Activated T-cell treated with anti-CD3 and anti-CD28 coated beads, Interleukin-2, amount 50 U/mL, for 72 hours (primary cell): ENCODE data around the gene CD180. TPM values are rescaled to one million over a fixed set of nuclear protein-coding genes. Genes with fewer than 3 reads are reported as not detected.

ENCODE experiments used
- ATAC-seq, 2 donors: fragments of 150-1000 bp; cut with Tn5 transposase; replicated peaks in 1 of 2; 2 replicates each; pipeline ENCODE4 v1.10.0; 2021; ENCODE audit warnings: moderate library complexity in 2 of 2, mild to moderate bottlenecking in 1 of 2
- DNase-seq, 2 donors: peaks; one replicate each; pipeline ENCODE4 v3.0.0; 2021 to 2022; ENCODE audit warnings: mixed read lengths in 1 of 2
- H3K27ac Mint-ChIP-seq: one replicate; pipeline ENCODE4 v1.8.0; 2022; ENCODE audit warnings: mild to moderate bottlenecking, moderate library complexity, mixed read lengths
- H3K27me3 Mint-ChIP-seq: one replicate; pipeline ENCODE4 v1.8.0; 2022; ENCODE audit warnings: low read depth, mixed read lengths
- H3K36me3 Mint-ChIP-seq, 2 donors: one replicate each; pipeline ENCODE4 v1.8.0; 2022; ENCODE audit warnings: mixed read lengths in 2 of 2, mild to moderate bottlenecking in 1 of 2; ENCODE audit not compliant: insufficient read depth in 2 of 2
- H3K4me1 Mint-ChIP-seq: one replicate; pipeline ENCODE4 v1.8.0; 2022; ENCODE audit warnings: low read depth, mixed read lengths
- H3K4me3 Mint-ChIP-seq, 2 donors: one replicate each; pipeline ENCODE4 v1.8.0; 2022; ENCODE audit warnings: mild to moderate bottlenecking in 2 of 2, mixed read lengths in 2 of 2, moderate library complexity in 2 of 2
- H3K9me3 Mint-ChIP-seq, 2 donors: one replicate each; pipeline ENCODE4 v1.8.0; 2022; ENCODE audit warnings: mixed read lengths in 2 of 2
- total RNA-seq, 2 donors: library from RNA; stranded (reverse); gene quantifications; one replicate each; pipeline ENCODE4 v1.2.3, GENCODE V29; 2022

Gene CD180
- total RNA-seq, 2 donors from 2014 or later: 0.05 to 0.14 TPM

DNA sequence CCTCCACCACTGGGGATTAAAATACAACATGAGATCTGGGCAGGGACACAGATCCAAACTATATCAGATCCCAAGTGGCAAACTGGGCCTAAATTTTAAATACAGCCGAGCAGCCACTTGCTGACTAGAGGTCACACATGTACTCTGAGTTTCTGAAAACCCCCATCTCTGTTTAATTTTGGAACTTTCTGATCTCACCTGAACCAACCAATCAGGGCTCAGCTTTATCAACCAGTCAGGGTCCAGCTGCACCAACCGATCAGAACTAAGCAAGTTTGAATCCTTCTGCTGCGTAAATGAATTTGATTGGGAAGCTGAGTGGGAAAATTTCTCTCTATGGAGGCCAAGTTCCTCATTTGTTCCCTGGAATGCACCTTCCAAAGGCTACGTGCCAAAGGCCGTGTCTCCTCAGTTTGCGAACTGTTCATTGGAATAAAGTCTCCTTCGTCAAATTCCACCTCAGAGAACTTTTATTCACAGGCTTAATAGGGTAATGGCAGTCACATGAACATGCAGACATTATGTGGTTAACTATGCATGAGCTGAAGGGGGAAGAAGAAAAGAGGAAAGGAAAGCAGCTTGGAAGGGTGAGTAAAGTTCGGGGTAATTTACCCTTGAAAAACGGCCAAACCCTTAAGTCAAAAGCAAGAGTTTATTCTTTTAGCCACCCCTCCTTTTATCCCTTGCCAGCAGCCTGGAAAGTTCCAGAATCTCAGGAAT lies 3.7 kb downstream of the CD180 start:
- no peak overlapping the region for H3K27ac Mint-ChIP-seq
- ATAC-seq: no peak
- no peaks in the 10 kb centered on the region for H3K27me3 Mint-ChIP-seq
- DNase-seq: no peak
- peaks cover 0 to 1% of the 10 kb centered on the region in 2 donors for H3K9me3 Mint-ChIP-seq
- peaks cover 0 to 9% of the 10 kb centered on the region in 2 donors for H3K36me3 Mint-ChIP-seq
- H3K4me3 Mint-ChIP-seq: no peak overlapping the region
- peaks cover 38% of the 10 kb centered on the region for H3K4me1 Mint-ChIP-seq

DNA sequence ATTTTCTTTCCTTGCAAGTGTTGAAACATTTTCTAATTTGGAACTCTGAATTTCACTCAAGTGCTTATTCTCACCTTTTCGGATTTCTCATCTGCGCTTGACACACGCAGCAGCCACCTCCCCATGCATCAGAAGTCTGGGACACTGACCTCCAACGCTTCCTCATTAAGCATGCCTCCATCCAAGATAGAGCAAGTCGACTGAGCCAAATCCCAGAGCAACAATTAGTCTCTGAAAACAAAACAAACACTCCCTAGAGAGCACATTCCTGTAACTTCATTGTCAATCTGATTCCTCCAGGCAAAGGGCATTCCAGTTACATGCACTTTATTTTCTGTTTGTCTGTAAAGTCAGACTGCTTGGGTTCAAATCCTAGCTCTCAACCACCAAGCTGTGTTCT lies 5.7 kb downstream of the CD180 start:
- peaks cover 0 to 9% of the 10 kb centered on the region in 2 donors for H3K36me3 Mint-ChIP-seq
- no peak overlapping the region for H3K27ac Mint-ChIP-seq
- peaks cover 47% of the 10 kb centered on the region for H3K4me1 Mint-ChIP-seq
- DNase-seq (no peak), ATAC-seq (no peak)
- peaks cover 0 to 1% of the 10 kb centered on the region in 2 donors for H3K9me3 Mint-ChIP-seq
- no peaks in the 10 kb centered on the region for H3K27me3 Mint-ChIP-seq
- H3K4me3 Mint-ChIP-seq: no peak overlapping the region

DNA sequence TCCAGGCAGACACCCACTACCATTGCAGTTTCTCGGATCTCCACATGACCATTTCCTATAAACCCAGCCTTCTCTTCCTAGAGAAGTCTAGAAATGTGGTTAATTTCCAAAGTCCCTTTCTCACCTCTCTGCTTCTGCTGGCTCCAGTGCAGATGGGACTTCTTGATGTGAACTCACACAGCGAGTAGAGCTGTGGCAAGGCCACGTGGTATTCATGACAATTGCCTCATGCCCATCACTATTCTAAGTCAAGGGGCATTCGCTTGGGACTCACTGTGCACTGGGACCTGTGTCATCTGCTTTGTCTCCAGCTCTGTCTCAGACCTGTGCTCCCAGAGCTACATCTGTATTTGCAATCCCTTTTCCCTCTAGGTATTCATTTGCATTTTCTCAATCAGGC lies 6.2 kb downstream of the CD180 start:
- Mint-ChIP-seq H3K36me3 (peaks cover 0 to 9% of the 10 kb centered on the region in 2 donors), H3K9me3 (peaks cover 0 to 1% of the 10 kb centered on the region in 2 donors), H3K27me3 (no peaks in the 10 kb centered on the region), H3K4me3 (no peak overlapping the region), H3K27ac (no peak overlapping the region), H3K4me1 (peaks cover 47% of the 10 kb centered on the region)
- no peak for ATAC-seq
- DNase-seq: no peak

DNA sequence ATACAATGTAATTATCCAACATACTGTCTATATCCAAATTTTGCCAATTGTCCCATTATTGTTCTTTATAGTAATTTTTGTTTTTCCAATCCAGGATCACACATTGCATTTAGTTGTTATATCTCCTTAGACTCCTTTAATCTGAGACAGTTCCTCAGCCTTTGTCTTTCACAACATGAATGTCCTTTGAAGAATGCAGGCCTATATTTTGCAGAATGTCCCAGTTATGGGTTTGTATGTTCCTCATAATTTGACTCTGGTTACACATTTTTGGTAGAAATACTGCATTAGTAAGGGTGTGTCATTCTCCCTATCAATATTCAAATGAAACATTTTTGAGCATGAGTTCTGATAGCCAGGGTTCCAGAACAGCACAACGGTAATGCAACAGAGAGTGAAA lies 6.7 kb downstream of the CD180 start:
- Mint-ChIP-seq H3K4me1 (peaks cover 47% of the 10 kb centered on the region), H3K36me3 (peaks cover 0 to 9% of the 10 kb centered on the region in 2 donors), H3K27ac (no peak overlapping the region), H3K9me3 (peaks cover 0 to 1% of the 10 kb centered on the region in 2 donors), H3K4me3 (no peak overlapping the region), H3K27me3 (no peaks in the 10 kb centered on the region)
- no peak for DNase-seq
- no peak for ATAC-seq

DNA sequence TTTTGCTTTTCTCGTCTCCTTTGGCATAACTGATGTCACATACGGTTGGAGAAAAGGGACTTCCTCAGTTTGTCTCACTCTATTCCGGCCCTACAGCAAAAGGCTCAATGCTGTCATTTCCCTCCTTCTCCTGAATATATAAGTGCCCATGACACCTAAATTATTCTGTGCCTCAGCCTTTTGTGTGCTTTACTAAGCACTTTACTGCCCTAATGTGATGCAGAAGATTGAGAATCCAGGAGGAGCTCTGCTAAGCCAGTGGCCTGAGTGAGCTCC lies 7.6 kb downstream of the CD180 start:
- DNase-seq (no peak), ATAC-seq (no peak)
- peaks cover 47% of the 10 kb centered on the region for H3K4me1 Mint-ChIP-seq
- H3K4me3 Mint-ChIP-seq: peak overlapping the region; percentile 4 to 67
- peaks cover 0 to 9% of the 10 kb centered on the region in 2 donors for H3K36me3 Mint-ChIP-seq
- peaks cover 0 to 1% of the 10 kb centered on the region in 2 donors for H3K9me3 Mint-ChIP-seq
- peak overlapping the region; percentile 91 for H3K27ac Mint-ChIP-seq
- no peaks in the 10 kb centered on the region for H3K27me3 Mint-ChIP-seq

DNA sequence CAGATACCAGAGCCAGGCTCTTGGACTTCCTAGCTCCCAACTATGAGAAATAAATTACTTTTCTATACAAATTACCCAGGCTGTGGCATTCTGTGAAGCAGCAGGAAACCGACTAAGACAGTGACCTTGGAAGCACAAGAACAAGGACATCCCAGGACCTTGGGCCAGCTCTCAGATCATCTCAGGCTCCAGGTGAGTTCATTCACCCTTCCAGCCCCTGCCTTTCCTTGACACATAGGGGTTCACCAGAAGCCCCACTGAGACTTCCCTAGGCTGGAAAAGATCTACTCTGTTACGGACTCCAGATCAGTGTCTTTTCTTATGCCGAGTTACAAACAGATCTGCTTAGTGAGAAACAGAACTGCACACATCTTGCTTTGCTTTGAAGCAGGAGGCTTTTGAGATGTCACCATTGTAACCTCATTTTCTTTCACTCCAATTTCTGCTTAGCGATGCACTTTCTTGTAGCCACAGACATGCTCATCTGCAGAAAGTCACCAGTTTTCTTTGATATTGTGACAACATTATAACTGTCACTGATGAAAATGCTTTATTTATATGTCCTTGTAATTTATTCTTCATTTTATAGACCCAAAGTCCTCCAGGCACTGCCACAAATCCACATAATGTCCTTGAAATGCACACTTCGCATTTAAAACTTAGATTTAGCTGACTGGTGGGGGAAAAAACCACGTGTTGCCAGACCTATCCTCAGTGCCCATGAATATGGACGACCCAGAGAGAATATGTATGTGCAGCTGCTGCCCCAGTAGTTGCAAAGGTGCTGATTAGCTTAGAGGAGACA lies 8.1 kb downstream of the CD180 start:
- DNase-seq (no peak), ATAC-seq (peak; percentile 40 to 52)
- Mint-ChIP-seq H3K27ac (peak overlapping the region; percentile 91), H3K36me3 (peaks cover 0 to 9% of the 10 kb centered on the region in 2 donors), H3K4me1 (peaks cover 43% of the 10 kb centered on the region), H3K4me3 (peak overlapping the region; percentile 44 to 67), H3K9me3 (peaks cover 0 to 1% of the 10 kb centered on the region in 2 donors), H3K27me3 (no peaks in the 10 kb centered on the region)

DNA sequence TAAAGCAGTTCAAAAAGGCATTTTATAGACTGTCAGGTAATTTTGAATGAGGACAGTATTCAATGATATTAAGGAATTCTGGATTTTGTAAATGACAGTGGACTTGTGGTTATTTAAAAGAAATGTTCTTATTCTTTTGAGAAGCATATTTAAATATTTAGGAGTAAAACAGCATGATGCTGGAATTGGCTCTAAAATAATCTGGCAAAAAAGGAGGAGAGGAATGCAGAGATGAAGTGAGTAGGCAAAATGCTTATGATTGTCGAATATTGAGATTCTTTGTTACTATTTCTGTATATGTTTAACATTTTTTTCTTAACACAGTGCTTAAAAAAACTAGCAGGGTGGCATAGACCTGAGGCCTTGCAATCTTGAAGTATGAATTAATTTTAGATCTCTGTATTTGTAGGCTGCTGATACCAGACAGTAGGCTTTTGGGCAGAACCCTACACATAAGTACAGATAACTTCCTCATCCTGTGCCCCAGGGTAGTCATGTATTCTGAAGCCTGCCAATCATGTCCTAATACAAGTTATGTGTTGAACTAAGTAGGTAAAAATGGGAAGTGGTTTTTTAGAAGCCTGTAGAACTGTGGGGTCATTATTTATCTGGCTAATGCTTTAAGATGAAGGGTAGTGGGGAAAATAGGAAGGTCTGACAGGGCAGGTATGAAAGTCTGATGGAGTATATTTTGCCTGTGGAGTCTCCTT lies 9.4 kb downstream of the CD180 start:
- DNase-seq (no peak), ATAC-seq (no peak)
- Mint-ChIP-seq H3K4me3 (peak overlapping the region in 1 of 2 donors; percentile 26), H3K36me3 (peaks cover 0 to 6% of the 10 kb centered on the region in 2 donors), H3K27me3 (no peaks in the 10 kb centered on the region), H3K9me3 (no peaks in the 10 kb centered on the region), H3K27ac (peak overlapping the region; percentile 59), H3K4me1 (peaks cover 44% of the 10 kb centered on the region)

DNA sequence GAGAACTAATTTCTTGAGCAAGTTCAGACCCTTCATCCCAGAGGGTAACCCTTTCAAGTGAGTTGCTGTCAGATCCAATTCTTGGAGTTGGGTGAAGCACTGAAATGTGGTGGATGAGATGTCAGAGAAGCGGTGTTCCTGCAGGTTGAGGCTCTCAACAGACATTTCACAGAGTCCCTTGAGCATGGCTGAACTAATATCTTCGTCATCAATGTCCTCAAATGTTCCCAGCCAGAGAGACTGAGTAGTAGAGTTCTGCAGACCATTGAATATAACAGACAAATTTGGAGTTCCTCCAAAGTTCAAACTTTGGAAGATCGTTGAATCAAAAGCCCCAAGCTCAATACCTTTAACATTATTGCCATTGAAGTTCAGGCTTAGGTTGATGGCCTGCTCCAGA lies 12.7 kb downstream of the CD180 start:
- Mint-ChIP-seq H3K36me3 (peaks cover 0 to 1% of the 10 kb centered on the region in 2 donors), H3K27ac (no peak overlapping the region), H3K27me3 (no peaks in the 10 kb centered on the region), H3K4me1 (peaks cover 64% of the 10 kb centered on the region), H3K9me3 (no peaks in the 10 kb centered on the region), H3K4me3 (no peak overlapping the region)
- no peak for DNase-seq
- no peak for ATAC-seq

DNA sequence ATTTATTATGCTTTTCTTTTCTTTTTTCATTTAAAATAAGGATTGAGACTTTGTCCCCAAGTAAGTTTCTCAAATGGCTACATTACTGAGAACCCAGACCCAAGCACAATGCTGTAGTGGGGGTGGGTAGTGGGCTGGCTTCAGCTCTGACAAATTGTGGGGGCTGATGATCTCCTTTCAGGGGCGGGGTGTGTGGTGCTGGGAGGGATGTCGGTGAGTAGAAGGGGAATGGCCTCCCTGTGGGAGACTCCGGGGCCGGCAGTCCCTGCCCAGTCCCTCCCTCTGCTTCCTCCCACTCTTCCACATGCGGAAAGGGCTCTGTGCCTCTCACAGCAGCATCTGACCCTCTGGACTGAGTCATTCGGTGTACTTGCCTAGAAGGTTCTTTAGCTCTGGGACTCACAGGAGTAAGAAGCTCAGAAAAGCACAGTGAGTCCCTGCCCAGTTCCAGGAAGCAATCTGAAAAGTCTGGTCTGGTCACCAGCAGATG lies 14.3 kb downstream of the CD180 start:
- Mint-ChIP-seq H3K4me1 (peaks cover 59% of the 10 kb centered on the region), H3K36me3 (peaks cover 5 to 9% of the 10 kb centered on the region in 2 donors), H3K4me3 (peak overlapping the region in 1 of 2 donors; percentile 45), H3K9me3 (peaks cover 3 to 7% of the 10 kb centered on the region in 2 donors), H3K27ac (no peak overlapping the region), H3K27me3 (no peaks in the 10 kb centered on the region)
- ATAC-seq (peak; percentile 51 to 53), DNase-seq (no peak)

DNA sequence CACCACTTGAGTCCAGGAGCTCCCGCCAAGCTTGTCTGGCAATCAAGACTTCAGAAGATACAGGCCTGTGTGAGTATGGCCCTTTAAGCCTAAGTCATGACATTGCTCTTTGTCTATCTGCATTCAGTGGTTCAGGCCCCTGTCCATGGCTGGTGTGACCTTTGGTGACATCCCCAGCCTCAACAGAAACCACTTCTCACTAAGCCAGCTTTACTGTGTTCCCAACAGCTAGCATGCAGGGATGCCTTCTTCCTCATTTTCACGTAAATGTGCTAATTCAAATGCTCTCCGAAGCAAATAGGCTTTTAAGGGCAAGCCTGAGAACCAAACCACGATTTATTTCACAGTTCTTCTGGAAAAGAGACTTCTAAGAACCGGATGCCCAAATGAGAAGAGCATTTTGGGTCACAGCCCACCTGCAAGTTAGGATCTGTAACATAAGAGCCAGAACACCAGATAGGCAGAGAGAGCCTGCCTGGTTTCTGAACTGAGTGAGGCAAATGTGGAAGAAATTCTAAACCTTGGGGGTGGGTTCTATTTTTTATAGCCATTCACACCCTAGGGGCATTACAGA lies 14.9 kb downstream of the CD180 start:
- H3K4me3 Mint-ChIP-seq: peak overlapping the region; percentile 17 to 33
- peaks cover 9 to 15% of the 10 kb centered on the region in 2 donors for H3K36me3 Mint-ChIP-seq
- no peak for DNase-seq
- peak; percentile 27 to 56 for ATAC-seq
- H3K27me3 Mint-ChIP-seq: no peaks in the 10 kb centered on the region
- peaks cover 52% of the 10 kb centered on the region for H3K4me1 Mint-ChIP-seq
- peaks cover 4 to 7% of the 10 kb centered on the region in 2 donors for H3K9me3 Mint-ChIP-seq
- peak overlapping the region; percentile 14 for H3K27ac Mint-ChIP-seq

DNA sequence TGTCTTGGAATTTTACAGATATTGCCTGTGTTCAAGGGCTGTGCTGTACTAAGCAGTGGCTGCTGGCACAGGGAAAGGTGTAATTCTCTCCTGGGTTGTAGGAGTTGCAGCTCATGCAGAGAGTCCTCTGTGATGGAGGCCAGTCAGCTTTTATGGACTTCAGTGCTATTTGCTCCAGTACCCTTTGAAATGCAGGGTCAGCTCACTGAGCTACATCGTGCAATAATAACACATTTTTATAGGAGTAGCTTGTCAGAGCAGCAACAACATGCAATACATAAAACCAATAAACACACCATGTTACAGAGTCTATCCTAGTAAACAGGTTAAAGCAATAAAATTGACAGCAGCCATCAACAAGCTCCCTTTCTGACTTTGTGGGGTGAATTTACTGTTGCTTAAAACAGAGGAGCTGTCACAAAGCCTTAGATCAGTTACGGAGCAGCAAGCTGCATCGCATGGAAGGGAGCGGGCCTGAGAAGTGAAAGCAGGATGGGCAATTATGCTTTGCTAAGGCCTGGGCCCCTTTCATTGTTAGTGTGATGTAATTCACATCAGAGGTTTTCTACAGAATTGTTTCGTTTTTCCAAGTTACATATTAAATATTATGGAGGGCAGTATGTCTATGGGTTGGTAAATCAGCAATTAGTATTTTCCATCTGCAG lies 16.8 kb downstream of the CD180 start:
- no peak overlapping the region for H3K27ac Mint-ChIP-seq
- no peaks in the 10 kb centered on the region for H3K27me3 Mint-ChIP-seq
- ATAC-seq: no peak
- no peak for DNase-seq
- no peak overlapping the region for H3K4me3 Mint-ChIP-seq
- peaks cover 45% of the 10 kb centered on the region for H3K4me1 Mint-ChIP-seq
- H3K9me3 Mint-ChIP-seq: peaks cover 9 to 12% of the 10 kb centered on the region in 2 donors
- H3K36me3 Mint-ChIP-seq: peaks cover 16 to 21% of the 10 kb centered on the region in 2 donors

DNA sequence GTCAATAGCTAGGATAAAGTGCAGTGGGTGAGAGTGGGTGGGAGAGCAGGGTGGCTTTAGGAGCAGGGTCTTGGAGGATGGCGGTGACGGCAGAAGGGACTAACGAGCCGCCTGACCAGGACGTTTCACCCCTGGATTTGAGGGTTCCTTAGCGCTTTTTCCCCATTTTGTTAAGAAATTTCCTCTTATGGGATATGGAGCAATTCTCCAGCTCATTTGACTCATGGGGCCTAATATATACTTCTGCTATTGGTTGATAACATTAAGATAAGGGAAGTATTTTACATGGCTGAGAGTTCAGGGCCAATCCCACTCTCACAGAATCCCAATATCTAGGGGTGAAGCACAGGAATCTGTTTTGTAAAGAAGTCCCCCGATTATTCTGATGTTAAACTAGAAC lies 17.6 kb downstream of the CD180 start:
- H3K4me1 Mint-ChIP-seq: peaks cover 49% of the 10 kb centered on the region
- ATAC-seq (no peak), DNase-seq (no peak)
- H3K27me3 Mint-ChIP-seq: no peaks in the 10 kb centered on the region
- H3K4me3 Mint-ChIP-seq: no peak overlapping the region
- peaks cover 16 to 21% of the 10 kb centered on the region in 2 donors for H3K36me3 Mint-ChIP-seq
- H3K27ac Mint-ChIP-seq: no peak overlapping the region
- H3K9me3 Mint-ChIP-seq: peaks cover 9 to 12% of the 10 kb centered on the region in 2 donors
